SK-N-SH treated with all-trans-retinoic acid at 6 μM for 48 hours (cell line): ENCODE results near the gene IPPK.

Experiments used
- CSDC2 ChIP-seq: fragments of 250-450 bp; sonication (Bioruptor Pico); IDR thresholded peaks from 2 replicates; pipeline ENCODE4 v1.5.0; 2020; ENCODE audit warnings: mild to moderate bottlenecking, moderate library complexity
- TF ChIP-seq, protein P1 (sequence below): fragments of 250-450 bp; sonication (Bioruptor Pico); IDR thresholded peaks from 2 replicates; pipeline ENCODE4 v1.8.0; 2020; ENCODE audit warnings: mild to moderate bottlenecking, moderate library complexity, borderline replicate concordance

DNA sequence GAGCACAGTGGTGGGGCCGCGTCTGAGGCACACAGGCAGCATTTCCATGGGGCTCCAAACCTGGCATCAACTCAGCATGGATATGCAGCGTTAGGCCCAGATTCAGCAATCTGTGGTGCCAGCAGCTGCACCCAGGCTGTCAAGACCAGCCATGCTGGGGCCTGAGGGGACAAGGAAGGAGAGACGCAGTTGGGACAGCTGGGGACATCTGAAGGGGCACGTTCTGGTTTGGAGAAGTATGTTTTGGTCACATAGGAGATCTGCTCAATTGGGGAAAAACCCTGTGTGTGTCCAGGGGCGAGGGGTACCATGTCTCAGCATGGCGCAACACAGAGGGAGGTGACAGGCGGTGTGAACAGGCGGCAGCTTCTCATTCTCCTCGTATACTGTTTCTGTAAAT, 67.5 kb downstream of the IPPK start:
- TF ChIP-seq CSDC2: no peak
- TF ChIP-seq, protein P1, sequence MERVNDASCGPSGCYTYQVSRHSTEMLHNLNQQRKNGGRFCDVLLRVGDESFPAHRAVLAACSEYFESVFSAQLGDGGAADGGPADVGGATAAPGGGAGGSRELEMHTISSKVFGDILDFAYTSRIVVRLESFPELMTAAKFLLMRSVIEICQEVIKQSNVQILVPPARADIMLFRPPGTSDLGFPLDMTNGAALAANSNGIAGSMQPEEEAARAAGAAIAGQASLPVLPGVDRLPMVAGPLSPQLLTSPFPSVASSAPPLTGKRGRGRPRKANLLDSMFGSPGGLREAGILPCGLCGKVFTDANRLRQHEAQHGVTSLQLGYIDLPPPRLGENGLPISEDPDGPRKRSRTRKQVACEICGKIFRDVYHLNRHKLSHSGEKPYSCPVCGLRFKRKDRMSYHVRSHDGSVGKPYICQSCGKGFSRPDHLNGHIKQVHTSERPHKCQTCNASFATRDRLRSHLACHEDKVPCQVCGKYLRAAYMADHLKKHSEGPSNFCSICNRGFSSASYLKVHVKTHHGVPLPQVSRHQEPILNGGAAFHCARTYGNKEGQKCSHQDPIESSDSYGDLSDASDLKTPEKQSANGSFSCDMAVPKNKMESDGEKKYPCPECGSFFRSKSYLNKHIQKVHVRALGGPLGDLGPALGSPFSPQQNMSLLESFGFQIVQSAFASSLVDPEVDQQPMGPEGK (CRISPR knock-in tag): no peak
